ENCODE measurements around the gene ADRA1B.

ADRA1B gene

GRCh38 chr5:159887050-159887449 is 29.2 kb upstream of the ADRA1B start:
- H3K4me1 ChIP-seq (ENCODE audit: insufficient read depth, low read length), result no peaks in the 10 kb centered on the region
- H3K27ac ChIP-seq (ENCODE audit: low read length), result no peak overlapping the region
- H3K27me3 ChIP-seq (ENCODE audit: insufficient read depth, low read length), result no peaks in the 10 kb centered on the region
- no peak overlapping the region for H3K4me3 ChIP-seq (ENCODE audit: low read length)
- no peaks in the 10 kb centered on the region for H3K9me3 ChIP-seq (ENCODE audit: insufficient read depth, low read depth, low read length)
- no peak overlapping the region for H3K9ac ChIP-seq (ENCODE audit: low read depth, low read length)
- H3K36me3 ChIP-seq (ENCODE audit: insufficient read depth, low read depth, low read length), result no peaks in the 10 kb centered on the region

GRCh38 chr5:159888860-159889259 is 27.4 kb upstream of the ADRA1B start:
- Histone ChIP-seq H3K9ac (ENCODE audit: low read depth, low read length) (no peak overlapping the region), H3K27me3 (ENCODE audit: insufficient read depth, low read length) (no peaks in the 10 kb centered on the region), H3K4me1 (ENCODE audit: insufficient read depth, low read length) (no peaks in the 10 kb centered on the region), H3K36me3 (ENCODE audit: insufficient read depth, low read depth, low read length) (no peaks in the 10 kb centered on the region), H3K27ac (ENCODE audit: low read length) (no peak overlapping the region), H3K4me3 (ENCODE audit: low read length) (no peak overlapping the region), H3K9me3 (ENCODE audit: insufficient read depth, low read depth, low read length) (no peaks in the 10 kb centered on the region)

- Histone ChIP-seq H3K4me1 (ENCODE audit: insufficient read depth, low read length) (no peaks in the 10 kb centered on the region), H3K4me3 (ENCODE audit: low read length) (no peak overlapping the region), H3K27me3 (ENCODE audit: insufficient read depth, low read length) (no peaks in the 10 kb centered on the region), H3K36me3 (ENCODE audit: insufficient read depth, low read depth, low read length) (no peaks in the 10 kb centered on the region), H3K27ac (ENCODE audit: low read length) (no peak overlapping the region), H3K9me3 (ENCODE audit: insufficient read depth, low read depth, low read length) (no peaks in the 10 kb centered on the region), H3K9ac (ENCODE audit: low read depth, low read length) (no peak overlapping the region)
These were observed 26.1 kb upstream of the ADRA1B start for GRCh38 chr5:159890141-159890540.

GRCh38 chr5:159891371-159891770 is 24.9 kb upstream of the ADRA1B start:
- Histone ChIP-seq H3K36me3 (ENCODE audit: insufficient read depth, low read depth, low read length) (no peaks in the 10 kb centered on the region), H3K4me1 (ENCODE audit: insufficient read depth, low read length) (no peaks in the 10 kb centered on the region), H3K9ac (ENCODE audit: low read depth, low read length) (no peak overlapping the region), H3K9me3 (ENCODE audit: insufficient read depth, low read depth, low read length) (no peaks in the 10 kb centered on the region), H3K27me3 (ENCODE audit: insufficient read depth, low read length) (no peaks in the 10 kb centered on the region), H3K27ac (ENCODE audit: low read length) (no peak overlapping the region), H3K4me3 (ENCODE audit: low read length) (no peak overlapping the region)

- no peaks in the 10 kb centered on the region for H3K27me3 ChIP-seq (ENCODE audit: insufficient read depth, low read length)
- H3K4me1 ChIP-seq (ENCODE audit: insufficient read depth, low read length), result no peaks in the 10 kb centered on the region
- no peak overlapping the region for H3K4me3 ChIP-seq (ENCODE audit: low read length)
- no peaks in the 10 kb centered on the region for H3K36me3 ChIP-seq (ENCODE audit: insufficient read depth, low read depth, low read length)
- no peaks in the 10 kb centered on the region for H3K9me3 ChIP-seq (ENCODE audit: insufficient read depth, low read depth, low read length)
- H3K9ac ChIP-seq (ENCODE audit: low read depth, low read length), result no peak overlapping the region
- H3K27ac ChIP-seq (ENCODE audit: low read length), result no peak overlapping the region
These were observed 23.1 kb upstream of the ADRA1B start for GRCh38 chr5:159893040-159893695.

GRCh38 chr5:159894149-159894720 is 22.0 kb upstream of the ADRA1B start:
- Histone ChIP-seq H3K9me3 (ENCODE audit: insufficient read depth, low read depth, low read length) (no peaks in the 10 kb centered on the region), H3K4me3 (ENCODE audit: low read length) (no peak overlapping the region), H3K27ac (ENCODE audit: low read length) (no peak overlapping the region), H3K9ac (ENCODE audit: low read depth, low read length) (no peak overlapping the region), H3K27me3 (ENCODE audit: insufficient read depth, low read length) (no peaks in the 10 kb centered on the region), H3K4me1 (ENCODE audit: insufficient read depth, low read length) (no peaks in the 10 kb centered on the region), H3K36me3 (ENCODE audit: insufficient read depth, low read depth, low read length) (no peaks in the 10 kb centered on the region)

- Histone ChIP-seq H3K4me1 (ENCODE audit: insufficient read depth, low read length) (no peaks in the 10 kb centered on the region), H3K9me3 (ENCODE audit: insufficient read depth, low read depth, low read length) (no peaks in the 10 kb centered on the region), H3K27me3 (ENCODE audit: insufficient read depth, low read length) (no peaks in the 10 kb centered on the region), H3K27ac (ENCODE audit: low read length) (no peak overlapping the region), H3K36me3 (ENCODE audit: insufficient read depth, low read depth, low read length) (no peaks in the 10 kb centered on the region), H3K4me3 (ENCODE audit: low read length) (no peak overlapping the region), H3K9ac (ENCODE audit: low read depth, low read length) (no peak overlapping the region)
These were observed 18.4 kb upstream of the ADRA1B start for GRCh38 chr5:159897786-159898393.

GRCh38 chr5:159899067-159900049 is 16.9 kb upstream of the ADRA1B start:
- no peaks in the 10 kb centered on the region for H3K36me3 ChIP-seq (ENCODE audit: insufficient read depth, low read depth, low read length)
- no peaks in the 10 kb centered on the region for H3K9me3 ChIP-seq (ENCODE audit: insufficient read depth, low read depth, low read length)
- no peak overlapping the region for H3K27ac ChIP-seq (ENCODE audit: low read length)

GRCh38 chr5:159901308-159901707 is 15.0 kb upstream of the ADRA1B start:
- Histone ChIP-seq H3K36me3 (ENCODE audit: insufficient read depth, low read depth, low read length) (no peaks in the 10 kb centered on the region), H3K27ac (ENCODE audit: low read length) (no peak overlapping the region), H3K4me1 (ENCODE audit: insufficient read depth, low read length) (no peaks in the 10 kb centered on the region), H3K27me3 (ENCODE audit: insufficient read depth, low read length) (no peaks in the 10 kb centered on the region), H3K9me3 (ENCODE audit: insufficient read depth, low read depth, low read length) (no peaks in the 10 kb centered on the region), H3K9ac (ENCODE audit: low read depth, low read length) (no peak overlapping the region), H3K4me3 (ENCODE audit: low read length) (no peak overlapping the region)

More at GRCh38 chr5:159899067-159900049, 16.9 kb upstream of the ADRA1B start:
- no peak overlapping the region for H3K9ac ChIP-seq (ENCODE audit: low read depth, low read length)
- no peaks in the 10 kb centered on the region for H3K27me3 ChIP-seq (ENCODE audit: insufficient read depth, low read length)
- H3K4me3 ChIP-seq (ENCODE audit: low read length), result no peak overlapping the region
- H3K4me1 ChIP-seq (ENCODE audit: insufficient read depth, low read length), result no peaks in the 10 kb centered on the region

GRCh38 chr5:159901772-159902171 is 14.5 kb upstream of the ADRA1B start:
- H3K9ac ChIP-seq (ENCODE audit: low read depth, low read length), result no peak overlapping the region
- H3K36me3 ChIP-seq (ENCODE audit: insufficient read depth, low read depth, low read length), result no peaks in the 10 kb centered on the region
- H3K27me3 ChIP-seq (ENCODE audit: insufficient read depth, low read length), result no peaks in the 10 kb centered on the region
- H3K27ac ChIP-seq (ENCODE audit: low read length), result no peak overlapping the region
- no peaks in the 10 kb centered on the region for H3K9me3 ChIP-seq (ENCODE audit: insufficient read depth, low read depth, low read length)
- no peaks in the 10 kb centered on the region for H3K4me1 ChIP-seq (ENCODE audit: insufficient read depth, low read length)
- H3K4me3 ChIP-seq (ENCODE audit: low read length), result no peak overlapping the region

GRCh38 chr5:159902444-159903121 is 13.7 kb upstream of the ADRA1B start:
- no peaks in the 10 kb centered on the region for H3K9me3 ChIP-seq (ENCODE audit: insufficient read depth, low read depth, low read length)
- H3K9ac ChIP-seq (ENCODE audit: low read depth, low read length), result no peak overlapping the region
- no peaks in the 10 kb centered on the region for H3K4me1 ChIP-seq (ENCODE audit: insufficient read depth, low read length)
- H3K4me3 ChIP-seq (ENCODE audit: low read length), result no peak overlapping the region
- H3K27me3 ChIP-seq (ENCODE audit: insufficient read depth, low read length), result no peaks in the 10 kb centered on the region
- no peak overlapping the region for H3K27ac ChIP-seq (ENCODE audit: low read length)
- H3K36me3 ChIP-seq (ENCODE audit: insufficient read depth, low read depth, low read length), result no peaks in the 10 kb centered on the region

Data from iPS-20b (cell line).